GM12878 (cell line): ENCODE data around the gene HNRNPLL. TPM values are rescaled to one million over a fixed set of nuclear protein-coding genes. Genes with fewer than 3 reads are reported as not detected.

Source experiments
- ATF7 ChIP-seq: fragments of 450-650 bp; IDR thresholded peaks from 2 replicates; pipeline ENCODE4 v1.6.1; 2016; ENCODE audit warnings: low read depth, mild to moderate bottlenecking
- BHLHE40 ChIP-seq, 2 experiments: fragments of 450-650 bp in 1 of 2; IDR thresholded peaks; 2 replicates each; pipeline ENCODE4 v1.6.1; 2011 to 2017; ENCODE audit warnings: low read depth in 2 of 2, borderline replicate concordance in 1 of 2, improper control_type of control experiment in 1 of 2, low read length in 1 of 2, mild to moderate bottlenecking in 1 of 2
- EED ChIP-seq: sonication (generic); IDR thresholded peaks from 2 replicates; pipeline ENCODE4 v1.6.1; 2016; ENCODE audit warnings: antibody characterized with exemption, low read depth
- EP300 ChIP-seq, 2 experiments: fragments of 150-350 bp in 1 of 2; IDR thresholded peaks; 2 replicates each; pipeline ENCODE4 v1.6.1; 2011 to 2012; ENCODE audit warnings: low read depth in 2 of 2, low read length in 2 of 2, borderline replicate concordance in 1 of 2, improper control_type of control experiment in 1 of 2, inconsistent platforms in 1 of 2; ENCODE audit not compliant: control insufficient read depth in 1 of 2
- HDAC2 ChIP-seq: fragments of 200-600 bp; sonication (generic); IDR thresholded peaks from 2 replicates; pipeline ENCODE4 v1.6.1; 2017
- HDGF ChIP-seq: fragments of 450-650 bp; IDR thresholded peaks from 2 replicates; pipeline ENCODE4 v1.6.1; 2016; ENCODE audit warnings: antibody characterized with exemption
- IKZF1 ChIP-seq: fragments of 450-650 bp; conservative IDR thresholded peaks from 2 replicates; pipeline ENCODE4 v1.6.1; 2017; ENCODE audit warnings: antibody characterized with exemption, mild to moderate bottlenecking
- MTA3 ChIP-seq: IDR thresholded peaks from 2 replicates; pipeline ENCODE4 v1.6.1; 2012; ENCODE audit warnings: low read length, inconsistent platforms, borderline replicate concordance
- NBN ChIP-seq: fragments of 450-650 bp; IDR thresholded peaks from 2 replicates; pipeline ENCODE4 v1.6.1; 2016
- NFYB ChIP-seq: IDR thresholded peaks from 2 replicates; pipeline ENCODE4 v1.6.1; 2011; ENCODE audit warnings: low read depth, mild to moderate bottlenecking, low read length, improper control_type of control experiment, moderate library complexity; ENCODE audit not compliant: insufficient read depth
- PBX3 ChIP-seq: IDR thresholded peaks from 2 replicates; pipeline ENCODE4 v1.6.1; 2011; ENCODE audit warnings: mild to moderate bottlenecking, low read depth, low read length, moderate library complexity; ENCODE audit not compliant: insufficient replicate concordance
- POU2F2 ChIP-seq: IDR thresholded peaks from 3 replicates; pipeline ENCODE4 v1.6.1; 2011; ENCODE audit warnings: low read depth, mild to moderate bottlenecking, low read length, borderline replicate concordance
- REST ChIP-seq: IDR thresholded peaks from 2 replicates; pipeline ENCODE4 v1.6.1; 2012; ENCODE audit warnings: mild to moderate bottlenecking, low read depth, low read length
- SP1 ChIP-seq: IDR thresholded peaks from one replicate; pipeline ENCODE4 v1.6.1; 2011; ENCODE audit warnings: low read depth, low read length
- SPI1 ChIP-seq: IDR thresholded peaks from 2 replicates; pipeline ENCODE4 v1.6.1; 2011; ENCODE audit warnings: low read depth, mild to moderate bottlenecking, low read length, moderate library complexity, borderline replicate concordance; ENCODE audit not compliant: insufficient read depth
- STAT3 ChIP-seq: IDR thresholded peaks from 2 replicates; pipeline ENCODE4 v1.6.1; 2011; ENCODE audit warnings: low read depth, low read length, improper control_type of control experiment
- SUPT20H ChIP-seq: IDR thresholded peaks from 2 replicates; pipeline ENCODE4 v1.6.1; 2011; ENCODE audit warnings: low read depth, mild to moderate bottlenecking, low read length, moderate library complexity, borderline replicate concordance; ENCODE audit not compliant: control insufficient read depth
- TCF12 ChIP-seq: IDR thresholded peaks from 2 replicates; pipeline ENCODE4 v1.6.1; 2011; ENCODE audit warnings: low read depth, mild to moderate bottlenecking, low read length
- USF2 ChIP-seq: IDR thresholded peaks from 2 replicates; pipeline ENCODE4 v1.6.1; 2011; ENCODE audit warnings: low read depth, low read length, improper control_type of control experiment, borderline replicate concordance
- ZNF274 ChIP-seq: IDR thresholded peaks from one replicate; pipeline ENCODE4 v1.8.0; 2011; ENCODE audit not compliant: insufficient read length, insufficient read depth
- polyA plus RNA-seq, 11 experiments: library from polyadenylated mRNA; depleted of rRNA in 4 of 11; unstranded in 6 of 11; stranded (reverse) in 5 of 11; fragments of >200 nt; fragmentation: Nextera tagmentation in 4 of 11; fragmentation: Illumina TruSeq in 1 of 11; extraction: Ambion mirVana in 4 of 11; extraction: Trizol in 1 of 11; gene quantifications; 1 replicate in 1 of 11; 2 replicates in 10 of 11; pipeline versions ENCODE4 v1.2.1 to v1.2.3, GENCODE V29; 2011 to 2016; ENCODE audit warnings: inconsistent platforms in 2 of 11, missing spikeins in 2 of 11, low read depth in 1 of 11
- total RNA-seq, 4 experiments: library from RNA; depleted of rRNA in 3 of 4; stranded (reverse); fragments of >200 nt in 3 of 4; fragmentation: Illumina TruSeq in 1 of 4; extraction: Trizol in 1 of 4; gene quantifications; 2 replicates each; pipeline versions ENCODE4 v1.2.1 to v1.2.3, GENCODE V29; 2013 to 2021
- TF ChIP-seq, protein P1 (sequence below): fragments of 450-650 bp; formaldehyde crosslinking; IDR thresholded peaks from 2 replicates; pipeline ENCODE4 v1.5.0; 2022; ENCODE audit warnings: mild to moderate bottlenecking, missing genetic modification characterization

Gene HNRNPLL
- total and polyA plus RNA-seq, 10 of the 15 experiments (the other 5 are each of a cell fraction or from before 2014, with no cell fraction given), result 0.98 to 27.1 (median 2.9) TPM

DNA sequence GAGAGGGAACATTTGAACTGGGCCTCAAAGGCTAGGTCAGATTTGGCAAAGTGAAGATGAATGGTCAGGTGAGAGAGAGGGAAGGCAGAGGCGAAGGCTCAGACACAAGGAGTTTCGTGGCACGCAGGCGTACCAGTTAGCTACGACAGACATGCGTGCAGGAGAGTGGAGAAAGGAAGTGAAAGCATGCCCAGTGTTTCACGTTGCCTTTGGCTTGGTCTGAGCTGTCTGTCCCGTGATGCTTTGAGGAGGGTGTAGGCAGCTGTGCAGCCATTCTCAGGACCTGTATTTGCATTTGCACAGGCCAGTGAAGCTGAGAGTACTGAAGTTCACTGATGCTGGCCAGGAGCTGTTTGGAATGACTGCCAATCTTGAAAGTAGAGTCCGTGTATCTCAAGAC is 69.5 kb downstream of the HNRNPLL start (continued):
- TF ChIP-seq NFYB, result peak; percentile 22; the same call in 1 of the 2 replicates
- peak; percentile 97 for TF ChIP-seq SPI1
- peak; percentile 29 for TF ChIP-seq PBX3
- peak; percentile 56 to 77; a peak in 3 of 4 replicates for TF ChIP-seq EP300 (IDR thresholded peaks at IDR 0.05; ENCODE audit: borderline replicate concordance in 1 of 2, control insufficient read depth in 1 of 2, low read depth in 2 of 2, low read length in 2 of 2)
- TF ChIP-seq ZNF274, result no peak
- no peak for TF ChIP-seq REST
- TF ChIP-seq IKZF1, result peak; percentile 60
- TF ChIP-seq HDGF, result peak; percentile 90
- no peak for TF ChIP-seq SUPT20H
- TF ChIP-seq ATF7, result peak; percentile 34; the same call in 1 of the 2 replicates
- TF ChIP-seq STAT3, result no peak
- TF ChIP-seq HDAC2, result no peak
- no peak for TF ChIP-seq MTA3
- no peak; the same call in 1 of the 2 replicates for TF ChIP-seq USF2
- TF ChIP-seq NBN, result 0 out of 2 replicates have a peak, but pooled peaks have one; percentile 71
- peak; percentile 68 for TF ChIP-seq SP1
- TF ChIP-seq POU2F2, result peak; percentile 89; the same call in 2 of the 3 replicates
- peak; percentile 73; the same call in 1 of the 2 replicates for TF ChIP-seq TCF12
- TF ChIP-seq, protein P1, sequence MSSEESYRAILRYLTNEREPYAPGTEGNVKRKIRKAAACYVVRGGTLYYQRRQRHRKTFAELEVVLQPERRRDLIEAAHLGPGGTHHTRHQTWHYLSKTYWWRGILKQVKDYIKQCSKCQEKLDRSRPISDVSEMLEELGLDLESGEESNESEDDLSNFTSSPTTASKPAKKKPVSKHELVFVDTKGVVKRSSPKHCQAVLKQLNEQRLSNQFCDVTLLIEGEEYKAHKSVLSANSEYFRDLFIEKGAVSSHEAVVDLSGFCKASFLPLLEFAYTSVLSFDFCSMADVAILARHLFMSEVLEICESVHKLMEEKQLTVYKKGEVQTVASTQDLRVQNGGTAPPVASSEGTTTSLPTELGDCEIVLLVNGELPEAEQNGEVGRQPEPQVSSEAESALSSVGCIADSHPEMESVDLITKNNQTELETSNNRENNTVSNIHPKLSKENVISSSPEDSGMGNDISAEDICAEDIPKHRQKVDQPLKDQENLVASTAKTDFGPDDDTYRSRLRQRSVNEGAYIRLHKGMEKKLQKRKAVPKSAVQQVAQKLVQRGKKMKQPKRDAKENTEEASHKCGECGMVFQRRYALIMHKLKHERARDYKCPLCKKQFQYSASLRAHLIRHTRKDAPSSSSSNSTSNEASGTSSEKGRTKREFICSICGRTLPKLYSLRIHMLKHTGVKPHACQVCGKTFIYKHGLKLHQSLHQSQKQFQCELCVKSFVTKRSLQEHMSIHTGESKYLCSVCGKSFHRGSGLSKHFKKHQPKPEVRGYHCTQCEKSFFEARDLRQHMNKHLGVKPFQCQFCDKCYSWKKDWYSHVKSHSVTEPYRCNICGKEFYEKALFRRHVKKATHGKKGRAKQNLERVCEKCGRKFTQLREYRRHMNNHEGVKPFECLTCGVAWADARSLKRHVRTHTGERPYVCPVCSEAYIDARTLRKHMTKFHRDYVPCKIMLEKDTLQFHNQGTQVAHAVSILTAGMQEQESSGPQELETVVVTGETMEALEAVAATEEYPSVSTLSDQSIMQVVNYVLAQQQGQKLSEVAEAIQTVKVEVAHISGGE (CRISPR knock-in tag), result no peak
- peak; percentile 38; the same call in 1 of the 2 replicates for TF ChIP-seq EED
- peak; percentile 81 to 89; a peak in 3 of 4 replicates for TF ChIP-seq BHLHE40 (IDR thresholded peaks at IDR 0.05; ENCODE audit: borderline replicate concordance in 1 of 2, low read depth in 2 of 2, low read length in 1 of 2)
- TF ChIP-seq, all 136 proteins: peak for 36
